Stromal cell of bone marrow (primary cell): ENCODE results near the gene CPVL.
A peak's percentile ranks its signal among the peaks of the same experiment; 100 is the strongest.

Experiments
- DNase-seq: peaks from one replicate; pipeline ENCODE4 v3.0.0-alpha.2; 2012; ENCODE audit warnings: low read depth

The CPVL gene

DNA sequence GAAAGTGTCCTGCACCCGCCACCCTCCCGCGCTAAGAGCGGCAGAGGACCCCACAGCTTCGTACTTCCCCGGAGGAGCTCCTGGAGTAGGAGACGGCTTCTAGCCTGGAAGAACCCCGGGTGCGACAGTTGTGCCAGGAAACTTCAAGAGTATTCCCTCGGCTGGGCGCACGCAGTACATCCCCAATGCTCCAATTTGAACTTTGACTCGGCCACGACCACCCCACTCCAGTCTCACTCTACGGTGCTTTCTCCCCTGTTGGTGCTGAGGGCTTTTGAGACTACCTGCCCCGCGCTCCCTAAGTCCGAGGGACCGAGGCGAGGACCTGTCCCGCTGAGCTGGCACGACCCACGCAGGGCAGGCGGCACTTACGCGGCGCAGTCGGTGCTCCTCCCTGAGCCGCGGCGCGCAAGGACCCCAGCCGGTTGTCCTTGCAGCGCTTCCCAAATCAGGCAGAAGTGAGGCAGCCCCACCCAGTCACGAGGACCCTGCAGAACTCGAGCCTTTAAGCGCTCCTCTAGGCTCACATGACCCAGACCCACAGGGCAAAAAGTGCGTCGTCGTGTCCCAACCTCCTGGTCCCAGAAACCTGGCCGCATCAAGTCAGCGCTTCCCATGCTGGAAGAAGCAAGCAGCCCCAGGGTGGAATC is at the start of gene CPVL:
Gene CPVL (minus strand): TSS at position 481 of the 650 bp plus-strand sequence. CDS start 25,476 bp downstream, outside the sequence.
- DNase-seq = no peak

DNA sequence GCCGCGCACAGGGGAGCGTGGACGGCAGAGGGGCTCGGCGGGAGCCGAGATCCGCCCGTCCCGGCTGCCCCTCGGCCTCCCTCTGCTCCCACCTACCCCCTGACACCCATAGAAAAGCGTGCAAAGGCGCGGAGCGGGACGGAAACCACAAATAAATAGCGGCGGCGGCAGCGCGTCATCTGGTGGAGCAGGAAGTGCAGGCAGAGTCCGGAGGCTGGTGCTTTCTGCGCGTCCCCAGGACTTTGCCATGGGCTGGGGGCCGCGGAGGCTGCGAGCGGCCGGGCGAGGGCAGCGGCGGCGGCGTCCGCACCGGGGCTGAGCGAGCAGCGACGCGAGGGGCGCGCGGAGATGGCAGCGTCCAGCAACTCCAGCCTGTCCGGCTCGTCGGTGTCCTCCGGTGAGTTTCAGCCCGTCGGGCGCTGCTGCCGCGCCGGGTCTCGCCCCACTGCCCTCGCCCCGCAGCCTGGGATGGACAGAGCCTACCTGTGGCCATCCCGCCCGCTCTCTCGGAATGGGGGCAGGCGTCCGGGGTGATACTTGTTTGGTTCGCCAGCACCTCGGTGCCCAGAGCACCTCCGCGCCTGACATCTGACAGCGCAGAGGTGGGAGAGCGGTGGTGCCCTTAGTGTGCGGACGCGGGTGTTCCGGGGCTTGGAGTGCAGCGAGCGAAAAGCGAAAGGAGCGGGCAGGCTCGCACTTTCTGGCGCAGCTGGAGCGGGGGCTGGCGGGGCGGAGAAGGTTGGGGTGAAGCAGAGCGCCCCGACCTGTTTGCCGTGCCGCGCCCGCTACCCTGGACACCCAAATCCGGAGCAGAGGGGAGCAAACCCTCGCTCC is 48.5 kb upstream of the CPVL start, which contains the start of gene CHN2:
Gene CHN2 (plus strand): TSS at position 182 of the 834 bp plus-strand sequence.
- no peak for DNase-seq

DNA sequence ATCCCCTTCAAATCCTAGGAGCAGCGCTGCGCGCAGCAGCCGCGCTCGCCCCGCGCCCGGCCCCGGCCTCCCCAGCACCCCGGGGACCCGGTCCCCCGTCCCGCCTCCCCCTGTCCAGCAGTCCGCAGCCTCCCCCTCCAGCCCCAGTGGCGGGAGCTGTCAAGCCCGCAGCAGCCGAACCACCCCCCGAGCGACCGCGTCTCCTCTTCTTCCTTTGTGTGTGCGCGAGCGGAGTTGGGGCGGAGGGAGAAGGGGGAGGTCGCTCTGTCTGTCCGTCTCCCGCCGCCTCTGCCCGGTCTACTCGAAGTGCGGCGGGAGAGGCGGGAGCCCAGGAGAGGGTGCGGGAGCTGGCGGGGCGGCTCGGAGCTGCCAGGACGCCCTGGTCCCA is 47.9 kb upstream of the CPVL start:
- DNase-seq = no peak

DNA sequence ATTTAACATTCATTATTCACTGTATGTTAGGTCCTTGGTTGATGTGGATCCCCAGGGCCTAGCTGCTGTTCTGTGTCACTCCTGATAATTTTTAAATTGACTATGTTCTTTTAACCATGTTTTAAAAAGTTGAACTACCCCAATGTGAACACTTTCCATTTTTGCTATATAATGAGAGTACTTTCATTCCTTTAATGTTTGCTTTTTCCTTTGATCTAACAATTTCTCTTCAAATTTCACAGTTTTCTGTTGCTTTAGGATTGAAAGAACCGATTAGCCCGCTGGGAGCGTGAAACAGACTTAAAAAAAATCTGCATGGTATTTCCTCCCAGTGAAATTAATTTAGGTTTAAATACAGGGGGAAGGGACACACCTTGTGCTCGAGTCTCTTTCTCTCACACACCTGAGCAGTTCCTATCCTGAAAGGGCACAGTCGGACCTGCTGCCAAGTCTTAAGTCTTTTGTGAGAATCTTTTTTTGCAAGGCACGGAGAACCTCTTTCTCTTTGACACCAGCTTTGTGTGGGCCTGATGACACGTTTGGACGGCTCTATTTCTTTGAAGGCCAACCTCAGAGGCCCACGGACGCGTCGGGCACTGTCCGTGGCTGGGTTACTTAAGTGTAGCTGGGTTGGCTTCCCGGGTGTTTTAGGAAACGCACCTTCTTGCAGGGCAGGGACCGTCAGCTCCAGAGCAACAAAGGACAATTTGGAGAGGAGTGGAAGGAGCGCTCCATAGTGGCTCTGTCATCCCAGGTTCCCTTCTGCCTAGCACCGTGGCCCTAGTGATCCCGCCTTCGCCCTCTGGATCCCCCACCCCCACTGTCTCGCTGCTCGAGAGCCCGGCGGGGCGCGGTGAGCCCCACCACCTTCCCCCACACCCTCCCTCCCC is 47.2 kb upstream of the CPVL start:
- DNase-seq = no peak

DNA sequence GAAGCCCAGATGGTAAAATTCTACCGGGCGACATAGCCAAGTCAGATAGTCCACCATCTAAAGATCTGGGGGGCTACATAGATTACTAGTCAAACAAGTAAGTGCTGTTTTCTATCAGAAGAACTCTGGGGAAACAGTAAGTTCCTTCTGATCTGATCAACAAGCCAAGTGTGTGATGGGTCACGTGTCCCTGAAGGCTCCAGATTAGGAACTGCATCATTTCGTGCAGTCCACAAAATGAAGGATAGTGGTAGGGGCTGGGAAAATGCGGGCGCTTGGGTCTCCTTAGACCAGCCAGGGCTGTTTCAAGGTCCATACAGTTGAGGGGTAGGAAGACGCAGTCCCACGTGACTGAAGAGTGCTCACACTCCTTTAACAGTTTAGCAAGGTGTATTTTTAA is 46.5 kb upstream of the CPVL start:
- DNase-seq = no peak

DNA sequence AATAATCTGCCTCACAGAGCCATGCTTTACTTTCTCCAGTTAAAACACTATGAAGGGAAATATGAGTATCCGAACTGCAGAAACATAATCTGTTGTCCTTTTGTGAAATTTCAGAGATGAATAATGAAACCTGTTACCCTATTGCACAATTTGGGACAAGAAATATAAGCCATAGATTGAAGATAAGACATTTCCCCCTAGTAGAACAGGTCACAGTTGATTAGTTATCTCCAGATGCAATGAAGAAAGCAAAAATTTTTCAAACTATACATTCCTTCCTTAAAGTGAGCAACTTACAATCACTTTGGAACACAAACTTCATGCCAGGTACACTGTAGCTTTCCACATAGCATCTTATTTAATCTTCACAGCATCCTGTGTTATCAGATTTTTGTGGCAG is 46.0 kb upstream of the CPVL start:
- no peak for DNase-seq

DNA sequence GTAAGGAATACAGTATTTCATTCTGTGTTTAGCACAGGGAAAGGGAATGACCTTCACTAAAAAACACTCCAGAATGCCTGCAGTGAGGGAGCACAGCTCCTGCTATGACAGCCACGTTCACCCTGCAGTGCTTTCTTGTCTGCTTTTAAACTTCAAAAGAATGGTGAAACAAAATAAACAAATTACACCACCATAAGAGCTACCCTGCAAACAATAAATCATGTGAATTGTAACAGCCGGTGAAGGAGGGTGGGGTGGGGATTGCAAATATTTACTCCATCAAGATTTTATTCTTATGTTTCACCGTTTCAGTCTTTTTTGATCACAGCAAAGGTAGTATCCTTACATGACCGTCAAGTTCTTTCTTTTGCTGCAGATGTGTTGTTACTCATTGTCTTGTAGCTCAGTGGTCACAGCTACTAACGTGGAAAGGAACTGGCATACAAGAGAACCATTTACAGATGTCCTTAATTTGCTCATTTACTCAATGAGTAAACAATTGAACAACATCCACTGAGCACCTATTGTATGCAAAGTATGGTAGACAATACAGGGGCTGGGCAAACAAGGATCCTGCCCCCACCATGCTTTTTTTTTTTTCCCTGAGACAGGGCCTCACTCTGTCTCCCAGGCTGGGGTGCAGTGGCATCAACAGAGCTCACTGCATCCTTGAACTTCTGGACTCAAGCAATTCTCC is 44.2 kb upstream of the CPVL start:
- DNase-seq = no peak

DNA sequence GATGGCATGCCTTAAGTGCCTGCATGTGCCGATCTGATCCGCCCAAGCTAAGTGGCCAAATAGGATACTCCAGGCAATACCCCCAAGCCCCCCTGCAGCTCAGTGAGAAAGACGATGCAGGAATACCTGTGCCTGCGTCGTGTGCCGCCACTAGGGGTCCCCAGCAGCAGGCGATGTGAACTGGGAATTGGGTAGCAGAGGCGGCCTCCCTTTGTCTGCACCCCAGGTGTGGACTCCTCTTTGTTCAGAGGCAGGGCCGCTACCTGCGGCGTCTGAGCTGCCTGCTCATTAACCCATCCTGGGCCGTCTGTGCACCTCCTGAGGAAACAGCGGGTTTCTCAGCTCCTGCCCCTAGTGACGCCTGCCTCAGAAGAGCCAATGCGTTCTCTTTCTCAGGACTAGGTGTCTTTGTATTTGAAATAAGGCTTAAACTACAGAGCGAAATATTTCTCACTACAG is 43.4 kb upstream of the CPVL start:
- peak; percentile 9 for DNase-seq

DNA sequence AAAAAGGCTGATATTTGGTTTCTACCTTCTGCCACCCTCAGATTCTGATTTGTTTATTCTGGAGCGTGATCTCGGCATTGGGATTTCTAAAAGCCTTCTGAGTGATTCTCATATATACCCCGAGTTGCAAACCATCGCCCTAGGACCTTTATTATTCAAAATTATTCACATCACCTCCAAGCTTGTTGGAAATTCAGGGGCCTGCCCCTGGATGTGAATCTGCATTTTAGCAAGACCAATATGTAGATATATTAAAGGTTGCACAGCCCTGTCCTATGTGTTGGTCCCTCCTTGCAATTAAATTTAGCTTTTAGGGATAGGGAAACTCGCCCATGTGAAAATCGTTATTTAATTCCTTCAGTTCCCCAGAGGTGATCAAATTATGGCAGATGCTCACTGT is 39.3 kb upstream of the CPVL start:
- DNase-seq = no peak

DNA sequence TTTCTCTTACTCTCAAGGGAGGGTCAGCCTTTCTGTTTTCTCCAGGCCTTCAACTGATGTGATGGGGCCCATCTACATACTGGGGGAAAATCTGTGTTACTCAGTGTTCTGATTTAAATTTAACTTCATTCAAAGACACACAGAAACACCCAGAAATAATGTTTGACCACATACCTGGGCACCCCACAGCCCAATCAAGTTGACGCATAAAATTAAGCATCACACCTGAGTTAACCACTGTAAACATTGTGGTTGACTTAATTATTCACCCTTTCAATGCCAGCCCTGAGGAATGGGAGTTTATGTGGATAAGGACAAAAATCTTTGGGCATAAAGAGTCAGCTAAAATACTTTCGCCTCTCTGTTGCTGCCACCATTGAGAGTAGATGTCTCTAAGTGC is 38.3 kb upstream of the CPVL start:
- no peak for DNase-seq

DNA sequence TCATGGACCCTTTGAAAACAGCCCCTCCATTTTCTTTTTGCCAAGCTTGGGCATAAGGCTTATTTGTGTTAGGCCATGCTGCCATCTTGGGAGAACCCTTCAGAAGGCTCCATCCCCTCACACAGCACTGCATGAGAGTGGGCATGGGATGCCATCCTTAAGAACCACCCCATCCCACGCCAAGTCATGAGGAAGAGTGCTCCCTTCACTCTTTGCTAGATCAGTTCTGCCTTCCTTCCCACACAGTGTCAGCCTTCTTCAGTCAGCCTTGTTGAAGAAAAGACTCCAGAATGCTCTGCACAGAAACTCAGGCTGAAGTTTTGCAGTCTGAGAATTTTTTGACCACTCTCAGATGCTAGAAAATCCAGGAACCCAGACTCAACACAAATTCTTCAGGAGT is 32.8 kb upstream of the CPVL start:
- DNase-seq = no peak

DNA sequence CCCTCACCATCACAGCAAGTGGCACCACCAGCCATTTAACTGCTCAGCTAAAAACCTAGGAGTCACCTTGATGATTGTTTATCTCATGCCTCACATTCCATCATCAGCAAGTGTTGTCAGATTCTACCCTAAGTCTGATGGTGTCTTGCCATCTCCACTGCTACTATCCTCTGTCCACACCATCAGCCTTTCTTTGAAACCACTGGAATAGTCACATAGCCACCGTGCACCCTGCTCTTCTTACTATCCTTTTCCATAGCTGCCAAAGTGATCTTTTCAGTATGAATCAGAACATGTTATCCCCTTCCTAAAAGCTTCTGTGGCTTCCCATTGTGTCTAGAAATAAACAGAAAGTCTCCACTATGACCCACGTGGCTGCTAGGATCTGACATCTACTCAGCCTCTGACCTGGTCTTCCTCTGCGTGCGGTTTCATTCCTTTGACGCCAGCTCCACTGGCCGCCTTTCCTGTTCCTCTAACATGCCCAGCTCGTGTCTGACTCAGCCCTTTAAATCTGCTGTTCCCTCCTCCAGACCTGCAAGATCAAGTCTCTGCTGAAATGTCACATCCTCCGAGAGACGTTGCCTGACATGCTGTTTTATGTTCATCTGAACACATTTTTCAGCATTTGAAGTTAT is 31.7 kb upstream of the CPVL start:
- no peak for DNase-seq

DNA sequence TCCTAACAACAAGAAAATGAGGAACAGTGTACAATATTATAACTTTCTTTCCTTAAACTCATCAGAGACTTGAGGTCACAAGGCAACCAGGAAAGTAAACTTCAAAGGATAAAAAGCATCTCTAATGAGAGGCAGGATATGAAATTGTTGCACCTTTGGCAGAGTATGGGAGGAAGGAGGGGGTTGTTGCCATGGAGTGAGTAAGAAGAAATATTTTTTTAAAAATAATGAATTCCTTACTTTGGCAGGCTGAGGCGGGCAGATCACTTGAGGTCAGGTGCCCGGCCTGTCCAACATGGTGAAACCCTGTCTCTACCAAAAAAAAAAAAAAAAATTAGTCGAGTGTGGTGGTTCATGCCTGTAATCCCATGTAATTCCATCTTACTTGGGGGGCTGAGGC is 27.1 kb upstream of the CPVL start:
- DNase-seq = no peak

DNA sequence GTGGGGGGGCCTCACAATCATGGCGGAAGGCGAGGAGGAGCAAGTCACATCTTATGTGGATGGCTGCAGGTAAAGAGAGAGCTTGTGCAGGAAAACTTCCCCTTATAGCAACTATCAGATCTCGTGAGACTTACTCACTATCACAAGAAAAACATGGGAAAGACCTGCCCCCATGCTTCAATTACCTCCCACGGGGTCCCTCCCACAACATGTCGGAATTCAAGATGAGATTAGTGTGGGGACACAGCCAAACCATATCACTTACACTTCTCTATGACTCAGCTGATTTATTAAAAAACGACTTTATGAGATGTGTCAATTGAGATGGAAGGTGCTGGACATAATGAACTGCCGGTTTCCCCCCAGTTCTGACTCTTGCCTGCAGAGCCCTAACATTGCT is 24.4 kb upstream of the CPVL start:
- no peak for DNase-seq

DNA sequence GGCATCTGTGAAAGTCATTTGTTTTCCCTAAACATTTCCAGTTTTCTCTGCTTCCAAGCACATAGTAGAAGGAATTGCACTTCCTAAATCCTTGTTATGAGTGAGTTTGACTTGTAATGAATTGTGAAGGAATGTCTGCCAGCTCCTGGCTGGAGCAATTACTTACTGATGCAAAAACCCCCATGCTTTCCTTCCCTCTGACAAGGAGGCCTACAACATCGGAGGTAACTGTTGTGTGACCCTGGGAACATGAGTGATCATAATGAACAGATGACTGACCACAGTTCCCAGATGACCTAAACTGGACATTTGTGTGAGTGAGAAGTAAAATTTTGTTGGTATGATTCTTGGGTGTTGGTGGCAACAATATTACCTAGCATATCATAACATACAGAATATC is 21.4 kb upstream of the CPVL start:
- DNase-seq = no peak

DNA sequence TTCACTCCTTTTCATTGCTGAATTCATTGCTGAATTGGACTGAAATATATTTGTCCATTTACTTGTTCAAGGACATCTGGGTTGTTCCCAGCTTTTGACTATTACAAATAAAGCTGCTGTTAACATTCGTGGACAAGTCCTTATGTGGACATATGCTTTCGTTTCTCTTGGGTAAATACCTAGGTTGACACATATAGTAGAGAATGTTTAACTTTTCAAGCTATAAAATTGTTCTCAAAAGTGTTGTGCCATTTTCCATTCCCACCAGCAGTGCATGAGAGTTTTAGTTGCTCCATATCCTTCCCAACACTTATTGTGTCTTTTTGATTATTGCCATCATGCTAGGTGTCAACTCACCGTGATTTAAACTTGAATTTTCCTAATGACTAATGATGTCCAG is 17.5 kb upstream of the CPVL start:
- DNase-seq = no peak

DNA sequence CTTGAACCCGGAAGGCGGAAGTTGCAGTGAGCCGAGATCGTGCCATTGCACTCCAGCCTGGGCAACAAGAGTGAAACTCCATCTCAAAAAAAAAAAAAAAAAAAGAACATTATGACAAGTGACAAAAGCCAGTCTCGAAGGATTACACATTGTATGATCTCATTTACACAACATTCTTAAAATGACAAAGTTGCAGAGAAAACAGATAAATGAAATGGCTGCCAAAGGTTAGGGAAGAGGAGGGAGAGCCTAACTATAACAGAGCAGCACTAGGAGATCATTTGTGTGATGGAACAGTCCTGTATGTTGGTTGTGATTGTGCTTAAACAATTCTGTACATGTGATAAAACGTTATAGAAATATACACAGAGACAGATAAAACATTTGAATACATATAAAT is 16.2 kb upstream of the CPVL start:
- DNase-seq = no peak

DNA sequence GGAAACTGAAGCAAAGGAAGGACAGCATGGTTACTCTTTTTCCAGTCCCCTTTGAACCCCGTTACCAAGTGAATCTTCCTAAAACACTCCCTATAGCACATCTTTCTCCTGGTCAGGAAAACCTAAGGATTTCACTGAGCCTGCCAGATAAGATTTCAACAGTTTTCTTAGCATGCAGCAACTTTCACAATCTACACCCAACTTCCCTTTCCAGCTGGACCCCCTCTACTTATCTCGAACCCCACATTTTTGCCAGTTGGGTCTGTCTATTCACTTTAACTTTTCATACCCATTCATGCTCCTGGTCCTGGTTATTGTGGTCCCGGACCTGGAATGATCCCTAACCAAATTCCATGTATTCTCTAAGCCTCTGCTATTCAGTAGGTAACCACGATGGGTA is 14.9 kb upstream of the CPVL start:
- DNase-seq = no peak

DNA sequence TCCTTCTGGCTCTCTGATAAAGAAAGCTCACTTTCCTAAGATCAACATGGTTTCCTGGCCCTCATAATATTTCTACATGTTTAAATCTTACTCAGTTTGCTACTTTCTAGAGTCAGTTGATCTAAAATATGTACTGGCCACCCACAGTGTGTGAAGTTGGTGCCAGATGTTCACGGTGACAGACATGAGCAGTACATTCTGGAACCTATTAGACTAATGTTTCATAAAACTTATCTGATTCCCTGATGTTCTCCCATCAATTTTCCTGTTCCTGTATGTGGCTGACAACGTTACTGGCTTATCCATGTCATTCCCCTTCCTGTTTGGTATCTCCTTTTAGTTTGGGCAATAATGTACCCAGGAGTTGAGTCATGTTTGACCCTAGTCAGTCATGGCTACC is 13.7 kb upstream of the CPVL start:
- DNase-seq = no peak

DNA sequence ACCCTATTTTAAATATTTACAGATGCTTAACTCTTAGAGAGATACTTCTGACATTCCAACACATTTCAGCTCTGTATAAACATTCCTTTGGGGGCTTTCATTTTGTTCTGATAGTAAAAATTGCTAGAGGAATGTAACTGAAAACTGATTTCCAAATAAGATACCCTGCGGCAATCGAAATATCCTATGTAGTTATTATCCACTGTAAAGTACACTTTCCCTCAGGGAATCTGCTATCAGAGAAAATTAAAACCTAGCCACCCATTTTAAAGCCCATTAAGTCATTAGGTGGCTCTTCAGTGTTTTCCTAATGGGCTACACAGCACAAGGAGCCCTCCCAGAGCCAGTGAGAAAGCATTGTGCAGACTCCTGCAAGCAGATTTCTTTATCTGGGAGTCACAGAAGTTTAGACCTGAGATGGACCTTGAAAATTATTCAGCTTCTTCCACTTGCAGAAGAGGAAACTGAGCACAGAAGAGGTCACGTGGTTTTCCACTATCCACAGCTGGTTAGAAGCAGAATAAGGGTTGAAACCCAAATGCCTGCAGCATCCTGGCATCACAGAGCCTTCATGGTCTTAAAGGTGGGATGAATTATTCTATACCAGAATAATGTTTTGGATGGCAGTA is 12.6 kb upstream of the CPVL start:
- no peak for DNase-seq

DNA sequence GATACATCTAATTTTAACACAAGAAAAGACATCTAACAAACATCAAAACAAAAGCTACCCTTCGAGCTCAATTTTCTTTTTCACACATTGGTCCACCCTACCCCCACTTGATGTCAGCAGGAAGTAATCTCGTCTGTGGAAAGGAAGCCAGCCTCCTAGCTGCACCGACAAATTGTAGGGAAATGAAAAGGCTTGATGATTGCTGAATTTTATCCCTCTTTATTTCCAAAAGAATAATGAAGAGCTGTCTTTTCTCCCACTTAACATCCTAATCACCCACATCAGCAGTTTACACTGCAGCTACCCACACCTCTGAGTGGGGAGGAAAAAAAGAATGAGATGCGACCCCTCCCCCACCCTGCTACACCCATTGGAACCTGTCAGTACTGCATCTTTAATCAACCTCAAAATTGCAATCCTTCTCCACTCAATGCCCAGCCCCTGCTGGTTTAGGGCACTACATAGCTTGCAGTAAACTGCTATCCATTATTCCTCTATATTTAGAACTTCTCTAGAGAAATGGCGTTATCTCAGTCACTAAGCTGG is 10.6 kb upstream of the CPVL start:
- no peak for DNase-seq
